Measurements from ENCODE around the gene DDX51. TPM values are rescaled to one million over a fixed set of nuclear protein-coding genes. Genes with fewer than 3 reads are reported as not detected.

The DDX51 gene
- total RNA-seq, 1 donor from 2014 or later: 18.9 TPM

DNA sequence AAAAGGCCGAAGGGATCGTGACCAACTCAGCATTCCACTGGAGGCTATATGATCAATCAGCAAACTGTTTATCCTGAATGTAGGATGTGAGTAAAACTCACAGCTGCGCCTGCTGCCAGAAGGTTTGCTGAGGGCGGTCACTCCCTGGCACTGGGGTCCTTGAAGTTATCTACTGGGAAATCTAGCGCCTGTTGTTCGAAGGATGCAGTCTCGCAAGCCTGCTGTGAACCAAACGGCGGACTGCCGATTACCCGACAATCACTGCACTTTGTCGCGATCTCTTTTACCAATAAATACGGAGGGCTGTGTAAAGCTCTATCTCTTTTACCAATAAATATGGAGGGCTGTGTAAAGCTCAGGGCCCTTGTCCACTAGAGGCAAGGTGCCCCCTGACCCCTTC lies 12.9 kb downstream of the DDX51 start:
- Histone ChIP-seq H3K4me3 (ENCODE audit: low read depth, low read length) (no peak overlapping the region), H3K36me3 (ENCODE audit: control insufficient read depth, insufficient read depth, low read length) (no peaks in the 10 kb centered on the region), H3K27me3 (ENCODE audit: control insufficient read depth, insufficient read depth, low read length) (no peaks in the 10 kb centered on the region)
- no peak for DNase-seq (ENCODE audit: low read depth)
- TF ChIP-seq, protein P1, sequence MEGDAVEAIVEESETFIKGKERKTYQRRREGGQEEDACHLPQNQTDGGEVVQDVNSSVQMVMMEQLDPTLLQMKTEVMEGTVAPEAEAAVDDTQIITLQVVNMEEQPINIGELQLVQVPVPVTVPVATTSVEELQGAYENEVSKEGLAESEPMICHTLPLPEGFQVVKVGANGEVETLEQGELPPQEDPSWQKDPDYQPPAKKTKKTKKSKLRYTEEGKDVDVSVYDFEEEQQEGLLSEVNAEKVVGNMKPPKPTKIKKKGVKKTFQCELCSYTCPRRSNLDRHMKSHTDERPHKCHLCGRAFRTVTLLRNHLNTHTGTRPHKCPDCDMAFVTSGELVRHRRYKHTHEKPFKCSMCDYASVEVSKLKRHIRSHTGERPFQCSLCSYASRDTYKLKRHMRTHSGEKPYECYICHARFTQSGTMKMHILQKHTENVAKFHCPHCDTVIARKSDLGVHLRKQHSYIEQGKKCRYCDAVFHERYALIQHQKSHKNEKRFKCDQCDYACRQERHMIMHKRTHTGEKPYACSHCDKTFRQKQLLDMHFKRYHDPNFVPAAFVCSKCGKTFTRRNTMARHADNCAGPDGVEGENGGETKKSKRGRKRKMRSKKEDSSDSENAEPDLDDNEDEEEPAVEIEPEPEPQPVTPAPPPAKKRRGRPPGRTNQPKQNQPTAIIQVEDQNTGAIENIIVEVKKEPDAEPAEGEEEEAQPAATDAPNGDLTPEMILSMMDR (IDR thresholded peaks at IDR 0.05; ENCODE audit: insufficient read depth, low read length, poor library complexity, severe bottlenecking): no peak

DNA sequence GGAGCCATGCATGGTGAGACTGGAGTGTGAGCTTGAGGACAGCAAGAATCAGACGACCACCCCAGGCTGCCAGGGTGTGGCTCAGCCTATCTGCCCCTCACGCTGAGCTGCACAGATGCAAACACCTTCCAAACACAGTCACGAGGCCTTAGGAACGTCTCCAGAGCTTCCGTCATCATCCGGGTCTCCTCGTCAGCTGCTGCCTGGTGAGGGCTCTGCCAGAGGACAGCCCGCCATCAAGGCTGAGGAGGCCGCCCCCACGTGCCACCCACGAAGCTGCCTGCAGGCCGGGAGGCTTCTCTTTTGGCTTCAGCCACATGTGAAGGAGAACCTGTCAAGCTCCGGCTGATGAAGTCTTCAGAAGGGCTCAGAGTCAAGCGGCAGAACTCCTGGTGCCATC lies 13.4 kb downstream of the DDX51 start:
- Histone ChIP-seq H3K4me3 (ENCODE audit: low read depth, low read length) (no peak overlapping the region), H3K36me3 (ENCODE audit: control insufficient read depth, insufficient read depth, low read length) (no peaks in the 10 kb centered on the region), H3K27me3 (ENCODE audit: control insufficient read depth, insufficient read depth, low read length) (no peaks in the 10 kb centered on the region)
- no peak for DNase-seq (ENCODE audit: low read depth)
- TF ChIP-seq, protein P1 (IDR thresholded peaks at IDR 0.05; ENCODE audit: insufficient read depth, low read length, poor library complexity, severe bottlenecking): no peak

DNA sequence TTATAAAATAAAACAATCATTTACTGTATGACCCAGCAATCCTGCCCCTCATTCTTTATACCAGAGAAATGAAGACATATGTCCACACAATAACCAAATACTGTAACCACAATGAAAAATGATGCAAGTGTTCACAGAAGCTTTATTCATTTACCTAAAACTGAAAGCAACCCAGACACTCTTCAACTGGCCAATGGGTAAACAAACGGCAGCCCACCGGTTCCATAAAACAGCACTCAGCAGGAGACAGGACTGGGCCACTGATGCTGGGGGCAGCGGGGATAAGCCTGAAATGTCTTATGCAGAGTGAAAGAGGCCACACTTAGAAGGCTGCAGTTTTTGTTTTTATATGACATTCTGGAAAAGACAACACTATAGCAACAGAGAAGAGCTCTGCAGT lies 15.1 kb downstream of the DDX51 start:
- no peak for DNase-seq (ENCODE audit: low read depth)

DNA sequence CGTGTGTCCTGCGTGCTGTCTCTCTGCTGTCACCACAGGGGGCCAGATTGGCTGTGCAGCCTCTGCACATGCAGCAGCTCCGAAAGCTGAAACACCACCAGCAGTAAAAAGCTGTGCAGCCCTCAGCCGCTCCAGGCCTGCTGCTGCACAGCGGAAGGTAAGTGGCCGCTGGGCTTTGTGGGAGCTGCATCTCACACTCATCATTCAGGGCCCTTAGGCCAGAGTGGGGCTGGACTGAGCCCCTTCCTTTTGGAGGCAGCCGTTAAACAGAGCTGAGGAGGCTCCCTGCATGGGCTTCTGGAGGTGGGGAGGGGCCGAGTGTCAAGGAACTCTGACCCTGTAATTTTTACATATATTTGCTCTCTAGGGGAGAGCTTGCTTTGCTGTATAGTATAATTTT lies 17.1 kb downstream of the DDX51 start:
- Histone ChIP-seq H3K27me3 (ENCODE audit: control insufficient read depth, insufficient read depth, low read length) (no peaks in the 10 kb centered on the region), H3K4me3 (ENCODE audit: low read depth, low read length) (no peak overlapping the region), H3K36me3 (ENCODE audit: control insufficient read depth, insufficient read depth, low read length) (no peaks in the 10 kb centered on the region)
- DNase-seq (ENCODE audit: low read depth): no peak
- TF ChIP-seq, protein P1 (IDR thresholded peaks at IDR 0.05; ENCODE audit: insufficient read depth, low read length, poor library complexity, severe bottlenecking): no peak

More for the DNA sequence above, 15.1 kb downstream of the DDX51 start:
- TF ChIP-seq, protein P1 (IDR thresholded peaks at IDR 0.05; ENCODE audit: insufficient read depth, low read length, poor library complexity, severe bottlenecking): no peak
- Histone ChIP-seq H3K27me3 (ENCODE audit: control insufficient read depth, insufficient read depth, low read length) (no peaks in the 10 kb centered on the region), H3K36me3 (ENCODE audit: control insufficient read depth, insufficient read depth, low read length) (no peaks in the 10 kb centered on the region), H3K4me3 (ENCODE audit: low read depth, low read length) (no peak overlapping the region)

DNA sequence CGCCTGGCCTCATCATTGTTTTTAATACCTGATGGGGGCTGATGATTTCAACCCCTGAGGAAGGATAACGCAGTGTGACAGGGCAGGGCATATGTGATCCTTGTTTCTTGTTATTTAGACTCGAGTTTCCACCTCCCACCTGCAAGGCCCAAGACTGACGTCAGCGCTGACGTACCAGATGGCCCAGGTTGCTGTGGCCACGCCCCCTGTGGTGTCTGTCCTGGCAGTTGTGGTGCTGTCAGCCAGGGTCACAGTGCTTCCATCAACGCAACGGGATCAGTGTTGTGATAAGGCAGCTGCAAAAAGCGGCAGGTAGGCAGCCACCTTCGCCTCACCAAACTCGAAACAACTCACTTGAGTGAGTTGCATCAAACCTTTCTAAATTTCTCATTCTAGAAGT lies 18.4 kb downstream of the DDX51 start:
- Histone ChIP-seq H3K27me3 (ENCODE audit: control insufficient read depth, insufficient read depth, low read length) (no peaks in the 10 kb centered on the region), H3K36me3 (ENCODE audit: control insufficient read depth, insufficient read depth, low read length) (no peaks in the 10 kb centered on the region), H3K4me3 (ENCODE audit: low read depth, low read length) (no peak overlapping the region)
- TF ChIP-seq, protein P1 (IDR thresholded peaks at IDR 0.05; ENCODE audit: insufficient read depth, low read length, poor library complexity, severe bottlenecking): no peak
- no peak for DNase-seq (ENCODE audit: low read depth)

DNA sequence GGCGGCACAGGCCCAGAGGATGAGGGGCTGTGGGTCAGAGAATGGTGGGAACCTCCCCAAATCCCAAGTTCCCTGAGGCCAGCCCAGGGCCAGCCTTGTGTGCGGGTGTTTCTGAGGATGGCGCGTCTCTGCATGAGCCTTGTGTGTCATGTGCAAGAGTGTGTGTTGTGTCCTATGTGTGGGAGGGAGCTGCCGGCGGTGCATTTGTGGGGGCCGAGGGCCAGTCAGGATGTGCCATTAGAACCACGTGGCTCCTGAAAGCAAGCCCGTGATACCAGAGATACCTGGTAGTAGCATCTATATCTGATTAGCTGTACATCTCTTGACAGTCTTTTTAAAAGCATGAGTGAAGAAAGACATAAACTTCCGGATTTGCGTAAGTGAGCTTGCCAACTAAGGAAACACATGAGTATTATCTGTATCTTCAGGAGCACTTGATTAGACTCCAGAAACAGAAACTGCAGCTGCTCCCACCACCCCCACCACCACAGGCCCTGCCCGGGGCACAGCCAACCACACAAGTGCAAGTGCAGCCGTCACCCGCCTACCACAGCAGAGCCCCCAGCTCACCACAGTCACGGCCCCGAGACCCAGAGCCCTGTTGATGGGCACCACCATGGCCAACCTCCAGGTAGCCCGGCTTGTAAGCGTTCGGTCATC lies 19.2 kb downstream of the DDX51 start:
- DNase-seq (ENCODE audit: low read depth): no peak
- Histone ChIP-seq H3K4me3 (ENCODE audit: low read depth, low read length) (no peak overlapping the region), H3K36me3 (ENCODE audit: control insufficient read depth, insufficient read depth, low read length) (no peaks in the 10 kb centered on the region), H3K27me3 (ENCODE audit: control insufficient read depth, insufficient read depth, low read length) (no peaks in the 10 kb centered on the region)
- TF ChIP-seq, protein P1 (IDR thresholded peaks at IDR 0.05; ENCODE audit: insufficient read depth, low read length, poor library complexity, severe bottlenecking): no peak
